ENCODE data around the gene OR52E6.

Gene OR52E6

GRCh38 chr11:5796541-5796940 is 45.2 kb downstream of the OR52E6 start:
- DNase-seq (ENCODE audit: low read depth in 2 of 2), result no peak

GRCh38 chr11:5791165-5791564 is 50.5 kb downstream of the OR52E6 start, which contains the start of gene OR52N1:
TSS of gene OR52N1 (minus strand) at chr11:5791265. CDS start at chr11:5788816, 2,449 bp downstream.
- no peak for DNase-seq (ENCODE audit: low read depth in 2 of 2)
